ENCODE results near the gene ETV6. TPM values are rescaled to one million over a fixed set of nuclear protein-coding genes. Genes with fewer than 3 reads are reported as not detected.

ETV6 gene
- total and polyA plus RNA-seq, 2 experiments from 2014 or later, result 9.1 to 11.9 TPM

DNA sequence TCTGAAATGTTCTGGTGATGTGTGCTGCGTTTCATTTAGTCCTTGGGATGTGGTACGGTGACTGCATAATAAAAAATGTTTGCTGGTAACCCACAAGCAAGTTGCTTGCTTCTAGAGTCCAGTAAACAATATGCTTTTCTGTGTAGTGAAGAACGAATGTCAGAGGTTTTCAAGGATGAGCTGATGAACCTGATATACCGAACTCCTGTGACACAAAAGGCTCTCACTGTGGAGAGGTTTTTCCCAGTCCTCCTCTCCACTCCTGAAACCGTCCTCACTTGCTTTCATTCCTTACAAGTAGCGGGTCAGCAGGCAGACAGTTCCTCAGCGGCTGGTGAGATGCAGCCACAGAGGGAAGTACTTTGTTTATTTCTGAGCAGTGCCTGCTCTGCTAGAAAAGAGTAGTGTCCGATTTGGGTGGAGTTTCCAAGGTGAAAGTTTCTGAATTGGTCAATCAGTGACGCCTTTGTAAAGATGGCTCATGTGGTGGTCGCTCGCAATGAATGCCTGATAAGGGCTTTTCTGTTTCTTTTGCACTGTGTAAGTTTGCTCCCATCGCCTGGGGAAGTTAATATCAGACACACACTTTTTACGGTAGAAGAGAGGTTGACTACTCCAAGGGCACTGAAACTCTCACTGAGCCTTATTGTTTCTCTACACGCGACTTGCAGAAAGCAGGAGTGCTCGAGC lies 3.0 kb downstream of the ETV6 start:
- Histone ChIP-seq H3K4me1 (ENCODE audit: low read depth) (peaks cover 38% of the 10 kb centered on the region), H3K36me3 (no peaks in the 10 kb centered on the region), H3K27ac (peak overlapping the region; percentile 22), H3K4me3 (peak overlapping the region; percentile 99), H3K9me3 (ENCODE audit: low read depth) (no peaks in the 10 kb centered on the region), H3K27me3 (no peaks in the 10 kb centered on the region)
- TF ChIP-seq, protein P1, sequence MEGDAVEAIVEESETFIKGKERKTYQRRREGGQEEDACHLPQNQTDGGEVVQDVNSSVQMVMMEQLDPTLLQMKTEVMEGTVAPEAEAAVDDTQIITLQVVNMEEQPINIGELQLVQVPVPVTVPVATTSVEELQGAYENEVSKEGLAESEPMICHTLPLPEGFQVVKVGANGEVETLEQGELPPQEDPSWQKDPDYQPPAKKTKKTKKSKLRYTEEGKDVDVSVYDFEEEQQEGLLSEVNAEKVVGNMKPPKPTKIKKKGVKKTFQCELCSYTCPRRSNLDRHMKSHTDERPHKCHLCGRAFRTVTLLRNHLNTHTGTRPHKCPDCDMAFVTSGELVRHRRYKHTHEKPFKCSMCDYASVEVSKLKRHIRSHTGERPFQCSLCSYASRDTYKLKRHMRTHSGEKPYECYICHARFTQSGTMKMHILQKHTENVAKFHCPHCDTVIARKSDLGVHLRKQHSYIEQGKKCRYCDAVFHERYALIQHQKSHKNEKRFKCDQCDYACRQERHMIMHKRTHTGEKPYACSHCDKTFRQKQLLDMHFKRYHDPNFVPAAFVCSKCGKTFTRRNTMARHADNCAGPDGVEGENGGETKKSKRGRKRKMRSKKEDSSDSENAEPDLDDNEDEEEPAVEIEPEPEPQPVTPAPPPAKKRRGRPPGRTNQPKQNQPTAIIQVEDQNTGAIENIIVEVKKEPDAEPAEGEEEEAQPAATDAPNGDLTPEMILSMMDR (IDR thresholded peaks at IDR 0.05; ENCODE audit: low read depth, low read length), result no peak
- DNase-seq (ENCODE audit: low read depth in 1 of 2, low spot score in 1 of 2), result peak in 1 of 2 donors; percentile 54

DNA sequence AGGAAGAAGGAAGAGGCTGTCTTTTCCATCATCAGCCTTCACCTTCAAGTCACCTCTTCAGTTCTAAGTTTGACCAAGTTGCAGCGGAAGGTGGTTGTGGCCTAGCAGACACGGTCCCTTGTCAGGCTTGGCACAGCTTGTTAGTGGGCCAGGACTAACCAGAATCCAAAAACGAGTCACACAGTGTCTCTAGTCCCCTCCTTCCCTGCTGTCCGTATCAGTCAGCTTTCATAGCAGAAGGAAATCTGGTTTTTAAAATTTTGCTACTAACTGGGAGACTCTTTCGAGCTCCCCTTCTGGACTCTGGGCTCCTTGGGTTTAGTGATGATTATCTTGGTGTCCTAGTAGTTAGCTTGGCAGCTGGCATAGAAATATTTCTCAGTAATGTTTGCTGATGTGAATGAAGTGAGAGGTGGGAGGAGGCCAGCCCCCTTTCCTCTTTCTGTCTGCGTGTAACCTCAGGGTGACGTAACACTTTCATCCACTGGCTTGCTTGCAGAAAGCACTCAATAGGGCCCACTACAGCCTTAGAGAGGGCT lies 3.8 kb downstream of the ETV6 start:
- H3K27me3 ChIP-seq, result no peaks in the 10 kb centered on the region
- H3K9me3 ChIP-seq (ENCODE audit: low read depth), result no peaks in the 10 kb centered on the region
- H3K4me3 ChIP-seq, result no peak overlapping the region
- TF ChIP-seq, protein P1 (IDR thresholded peaks at IDR 0.05; ENCODE audit: low read depth, low read length), result no peak
- H3K27ac ChIP-seq, result no peak overlapping the region
- no peaks in the 10 kb centered on the region for H3K36me3 ChIP-seq
- peaks cover 38% of the 10 kb centered on the region for H3K4me1 ChIP-seq (ENCODE audit: low read depth)
- DNase-seq (ENCODE audit: low read depth in 1 of 2, low spot score in 1 of 2), result peak in 1 of 2 donors; percentile 54

DNA sequence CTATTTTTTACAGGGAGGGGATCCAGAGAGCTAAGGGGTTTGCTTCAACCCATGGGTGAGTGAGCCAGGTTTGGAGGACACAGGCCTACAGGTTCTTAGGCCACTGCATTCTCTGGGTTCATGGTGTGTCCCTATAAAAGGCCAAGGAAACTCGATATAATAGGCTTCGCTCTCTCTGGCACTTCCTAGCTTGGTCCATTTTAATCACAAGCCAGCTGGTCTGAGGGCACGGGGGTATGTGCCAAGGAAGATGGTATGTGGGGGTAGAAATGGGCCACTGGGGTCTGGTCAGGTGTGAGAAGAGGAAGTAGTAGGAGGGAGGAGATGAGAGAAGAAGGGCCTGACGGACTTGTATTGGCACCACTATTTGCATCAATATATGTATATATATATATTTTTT lies 4.9 kb downstream of the ETV6 start:
- Histone ChIP-seq H3K27me3 (no peaks in the 10 kb centered on the region), H3K4me1 (ENCODE audit: low read depth) (peaks cover 47% of the 10 kb centered on the region), H3K27ac (no peak overlapping the region), H3K9me3 (ENCODE audit: low read depth) (no peaks in the 10 kb centered on the region), H3K4me3 (no peak overlapping the region), H3K36me3 (no peaks in the 10 kb centered on the region)
- DNase-seq (ENCODE audit: low read depth in 1 of 2, low spot score in 1 of 2), result no peak
- TF ChIP-seq, protein P1 (IDR thresholded peaks at IDR 0.05; ENCODE audit: low read depth, low read length), result no peak

- TF ChIP-seq, protein P1 (IDR thresholded peaks at IDR 0.05; ENCODE audit: low read depth, low read length), result no peak
- Histone ChIP-seq H3K27me3 (no peaks in the 10 kb centered on the region), H3K9me3 (ENCODE audit: low read depth) (no peaks in the 10 kb centered on the region), H3K4me3 (no peak overlapping the region), H3K4me1 (ENCODE audit: low read depth) (peaks cover 47% of the 10 kb centered on the region), H3K27ac (no peak overlapping the region), H3K36me3 (no peaks in the 10 kb centered on the region)
- DNase-seq (ENCODE audit: low read depth in 1 of 2, low spot score in 1 of 2), result no peak
Measured at GRCh38 chr12:11654802-11655201, 5.3 kb downstream of the ETV6 start.

- H3K36me3 ChIP-seq, result no peaks in the 10 kb centered on the region
- peaks cover 47% of the 10 kb centered on the region for H3K4me1 ChIP-seq (ENCODE audit: low read depth)
- H3K4me3 ChIP-seq, result no peak overlapping the region
- TF ChIP-seq, protein P1 (IDR thresholded peaks at IDR 0.05; ENCODE audit: low read depth, low read length), result no peak
- H3K27me3 ChIP-seq, result no peaks in the 10 kb centered on the region
- no peak overlapping the region for H3K27ac ChIP-seq
- DNase-seq (ENCODE audit: low read depth in 1 of 2, low spot score in 1 of 2), result no peak
- no peaks in the 10 kb centered on the region for H3K9me3 ChIP-seq (ENCODE audit: low read depth)
Measured at GRCh38 chr12:11655842-11656241, 6.4 kb downstream of the ETV6 start.

Measured in cardiac muscle cell (in vitro differentiated cells and primary cell).